GM18526 (cell line): Measurements from ENCODE around the gene RAPSN.

Experiments used
- POLR2A ChIP-seq: IDR thresholded peaks from 3 replicates; pipeline ENCODE4 v1.6.1; 2011; ENCODE audit not compliant: insufficient read length; ENCODE audit errors: extremely low read depth

The RAPSN gene

GRCh38 chr11:47394322-47395222 is 54.4 kb downstream of the RAPSN start:
- peak; percentile 60 for TF ChIP-seq POLR2A

GRCh38 chr11:47394050-47394321 is 55.0 kb downstream of the RAPSN start:
- TF ChIP-seq POLR2A: no peak

GRCh38 chr11:47393163-47394049 is 55.5 kb downstream of the RAPSN start:
- no peak for TF ChIP-seq POLR2A

- TF ChIP-seq POLR2A: no peak
Measured at GRCh38 chr11:47392546-47393162, 56.3 kb downstream of the RAPSN start.

GRCh38 chr11:47391711-47392432 is 57.1 kb downstream of the RAPSN start:
- no peak for TF ChIP-seq POLR2A

GRCh38 chr11:47391077-47391583 is 57.8 kb downstream of the RAPSN start:
- no peak for TF ChIP-seq POLR2A

- no peak for TF ChIP-seq POLR2A
Measured at GRCh38 chr11:47390422-47390760, 58.5 kb downstream of the RAPSN start.

- no peak for TF ChIP-seq POLR2A
Measured at GRCh38 chr11:47389577-47390421, 59.1 kb downstream of the RAPSN start.

GRCh38 chr11:47388697-47389576 is 60.0 kb downstream of the RAPSN start:
- TF ChIP-seq POLR2A: no peak

- no peak for TF ChIP-seq POLR2A
Measured at GRCh38 chr11:47387944-47388696, 60.8 kb downstream of the RAPSN start.
